SK-N-SH treated with all-trans-retinoic acid at 6 μM for 48 hours (cell line): ENCODE data around the gene FBXL19.

ENCODE experiments used
- OSR1 ChIP-seq: fragments of 250-450 bp; sonication (Bioruptor Pico); IDR thresholded peaks from 2 replicates; pipeline ENCODE4 v1.8.0; 2022; ENCODE audit warnings: moderate library complexity, mild to moderate bottlenecking, inconsistent platforms
- ZC3H10 ChIP-seq: fragments of 250-450 bp; sonication (Bioruptor Pico); IDR thresholded peaks from 2 replicates; pipeline ENCODE4 v1.5.1; 2021; ENCODE audit warnings: mild to moderate bottlenecking, moderate library complexity
- ZFP3 ChIP-seq: fragments of 250-450 bp; sonication (Bioruptor Pico); IDR thresholded peaks from 2 replicates; pipeline ENCODE4 v1.5.0; 2020; ENCODE audit warnings: mild to moderate bottlenecking, moderate library complexity
- ZNF565 ChIP-seq: fragments of 450-650 bp; formaldehyde crosslinking; conservative IDR thresholded peaks from 2 replicates; pipeline ENCODE4 v1.5.0; 2020; ENCODE audit warnings: low read depth, mild to moderate bottlenecking, moderate library complexity
- ZNF70 ChIP-seq: fragments of 450-650 bp; formaldehyde crosslinking; IDR thresholded peaks from 2 replicates; pipeline ENCODE4 v1.5.0; 2020; ENCODE audit warnings: mild to moderate bottlenecking, moderate library complexity
- TF ChIP-seq, protein P1 (sequence below): fragments of 250-450 bp; sonication (Bioruptor Pico); IDR thresholded peaks from 2 replicates; pipeline ENCODE4 v1.8.0; 2020; ENCODE audit warnings: mild to moderate bottlenecking, moderate library complexity, borderline replicate concordance
- TF ChIP-seq, protein P2 (sequence below): fragments of 250-450 bp; sonication (Bioruptor Pico); IDR thresholded peaks from 2 replicates; pipeline ENCODE4 v1.5.1; 2021; ENCODE audit warnings: mild to moderate bottlenecking, moderate library complexity

DNA sequence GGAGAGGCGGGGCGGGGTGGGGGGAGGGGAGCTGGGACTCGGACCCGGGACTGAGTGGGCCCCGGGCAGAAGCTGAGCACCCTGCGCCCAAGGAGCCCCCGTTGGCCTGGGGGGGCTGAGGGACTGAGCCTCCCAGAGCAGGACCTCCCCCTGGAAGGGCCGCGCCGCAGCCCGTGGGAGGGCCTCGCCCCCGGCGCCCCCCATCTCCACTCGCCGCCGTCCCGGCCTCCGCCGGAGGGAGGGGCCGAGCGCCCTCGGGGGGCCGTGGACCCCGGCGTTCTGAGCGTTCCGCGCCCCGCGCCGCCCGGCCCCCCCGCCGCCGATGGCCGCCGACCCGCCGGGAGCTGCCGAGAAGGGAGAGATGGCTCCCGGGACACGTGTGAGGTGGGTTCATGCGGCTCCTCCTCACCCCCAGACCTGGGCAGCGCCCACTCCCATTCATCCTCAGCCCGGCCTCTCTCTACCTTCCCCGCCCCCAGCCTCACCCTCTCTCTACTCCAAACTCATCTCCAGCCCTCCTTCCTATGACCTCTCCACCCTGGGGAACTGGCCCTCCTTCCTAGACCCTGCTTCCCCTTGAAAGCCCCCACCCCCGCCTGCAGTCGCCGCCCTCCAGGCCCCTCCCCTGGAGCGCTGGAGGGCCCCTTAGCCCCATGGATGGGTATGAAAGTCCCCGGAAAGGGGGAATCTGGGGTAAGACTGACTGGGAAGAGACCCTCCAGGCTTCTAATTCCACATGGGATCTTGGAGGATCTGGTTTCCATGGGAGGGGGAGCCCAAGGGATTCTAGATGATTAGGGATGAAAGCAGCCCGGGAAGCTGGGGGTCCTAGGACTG is 922 bp downstream of the FBXL19 start:
- no peak for TF ChIP-seq ZNF70
- TF ChIP-seq, protein P1, sequence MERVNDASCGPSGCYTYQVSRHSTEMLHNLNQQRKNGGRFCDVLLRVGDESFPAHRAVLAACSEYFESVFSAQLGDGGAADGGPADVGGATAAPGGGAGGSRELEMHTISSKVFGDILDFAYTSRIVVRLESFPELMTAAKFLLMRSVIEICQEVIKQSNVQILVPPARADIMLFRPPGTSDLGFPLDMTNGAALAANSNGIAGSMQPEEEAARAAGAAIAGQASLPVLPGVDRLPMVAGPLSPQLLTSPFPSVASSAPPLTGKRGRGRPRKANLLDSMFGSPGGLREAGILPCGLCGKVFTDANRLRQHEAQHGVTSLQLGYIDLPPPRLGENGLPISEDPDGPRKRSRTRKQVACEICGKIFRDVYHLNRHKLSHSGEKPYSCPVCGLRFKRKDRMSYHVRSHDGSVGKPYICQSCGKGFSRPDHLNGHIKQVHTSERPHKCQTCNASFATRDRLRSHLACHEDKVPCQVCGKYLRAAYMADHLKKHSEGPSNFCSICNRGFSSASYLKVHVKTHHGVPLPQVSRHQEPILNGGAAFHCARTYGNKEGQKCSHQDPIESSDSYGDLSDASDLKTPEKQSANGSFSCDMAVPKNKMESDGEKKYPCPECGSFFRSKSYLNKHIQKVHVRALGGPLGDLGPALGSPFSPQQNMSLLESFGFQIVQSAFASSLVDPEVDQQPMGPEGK (CRISPR knock-in tag) = no peak
- no peak for TF ChIP-seq ZNF565
- no peak for TF ChIP-seq ZC3H10 (CRISPR knock-in tag)
- no peak for TF ChIP-seq ZFP3 (CRISPR knock-in tag)
- TF ChIP-seq OSR1 (CRISPR knock-in tag) = no peak
- TF ChIP-seq, protein P2, sequence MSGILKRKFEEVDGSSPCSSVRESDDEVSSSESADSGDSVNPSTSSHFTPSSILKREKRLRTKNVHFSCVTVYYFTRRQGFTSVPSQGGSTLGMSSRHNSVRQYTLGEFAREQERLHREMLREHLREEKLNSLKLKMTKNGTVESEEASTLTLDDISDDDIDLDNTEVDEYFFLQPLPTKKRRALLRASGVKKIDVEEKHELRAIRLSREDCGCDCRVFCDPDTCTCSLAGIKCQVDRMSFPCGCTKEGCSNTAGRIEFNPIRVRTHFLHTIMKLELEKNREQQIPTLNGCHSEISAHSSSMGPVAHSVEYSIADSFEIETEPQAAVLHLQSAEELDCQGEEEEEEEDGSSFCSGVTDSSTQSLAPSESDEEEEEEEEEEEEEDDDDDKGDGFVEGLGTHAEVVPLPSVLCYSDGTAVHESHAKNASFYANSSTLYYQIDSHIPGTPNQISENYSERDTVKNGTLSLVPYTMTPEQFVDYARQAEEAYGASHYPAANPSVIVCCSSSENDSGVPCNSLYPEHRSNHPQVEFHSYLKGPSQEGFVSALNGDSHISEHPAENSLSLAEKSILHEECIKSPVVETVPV (CRISPR knock-in tag) = no peak
